Upper lobe of left lung (tissue), 4 donors: ENCODE results near the gene PPP1R13B.

Experiments
- POLR2A ChIP-seq, 4 donors: fragments of 450-650 bp; IDR thresholded peaks; one replicate each; pipeline ENCODE4 v1.5.1; 2016 to 2017; ENCODE audit warnings: antibody characterized with exemption in 4 of 4, mild to moderate bottlenecking in 2 of 4
- POLR2AphosphoS5 ChIP-seq, 2 donors: sonication (generic); formaldehyde crosslinking; IDR thresholded peaks; one replicate each; pipeline ENCODE4 v1.5.1; 2017; ENCODE audit warnings: antibody characterized with exemption in 2 of 2
- TF ChIP-seq, protein P1 (sequence below), 6 experiments: fragments of 450-650 bp in 4 of 6; fragments of 200-600 bp in 2 of 6; sonication (generic) in 2 of 6; IDR thresholded peaks; one replicate each; pipeline ENCODE4 v1.5.1; 2016 to 2019; ENCODE audit warnings: antibody characterized with exemption in 6 of 6

- TF ChIP-seq, protein P1, sequence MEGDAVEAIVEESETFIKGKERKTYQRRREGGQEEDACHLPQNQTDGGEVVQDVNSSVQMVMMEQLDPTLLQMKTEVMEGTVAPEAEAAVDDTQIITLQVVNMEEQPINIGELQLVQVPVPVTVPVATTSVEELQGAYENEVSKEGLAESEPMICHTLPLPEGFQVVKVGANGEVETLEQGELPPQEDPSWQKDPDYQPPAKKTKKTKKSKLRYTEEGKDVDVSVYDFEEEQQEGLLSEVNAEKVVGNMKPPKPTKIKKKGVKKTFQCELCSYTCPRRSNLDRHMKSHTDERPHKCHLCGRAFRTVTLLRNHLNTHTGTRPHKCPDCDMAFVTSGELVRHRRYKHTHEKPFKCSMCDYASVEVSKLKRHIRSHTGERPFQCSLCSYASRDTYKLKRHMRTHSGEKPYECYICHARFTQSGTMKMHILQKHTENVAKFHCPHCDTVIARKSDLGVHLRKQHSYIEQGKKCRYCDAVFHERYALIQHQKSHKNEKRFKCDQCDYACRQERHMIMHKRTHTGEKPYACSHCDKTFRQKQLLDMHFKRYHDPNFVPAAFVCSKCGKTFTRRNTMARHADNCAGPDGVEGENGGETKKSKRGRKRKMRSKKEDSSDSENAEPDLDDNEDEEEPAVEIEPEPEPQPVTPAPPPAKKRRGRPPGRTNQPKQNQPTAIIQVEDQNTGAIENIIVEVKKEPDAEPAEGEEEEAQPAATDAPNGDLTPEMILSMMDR (IDR thresholded peaks at IDR 0.05) = no peak
- no peak for TF ChIP-seq POLR2A (IDR thresholded peaks at IDR 0.05)
- no peak for TF ChIP-seq POLR2AphosphoS5 (IDR thresholded peaks at IDR 0.05)
Measured at GRCh38 chr14:103743691-103744090, 103.7 kb downstream of the PPP1R13B start.
